Activated naive CD8-positive, alpha-beta T cell treated with anti-CD3 and anti-CD28 coated beads, Interleukin-2, amount 10 ng/mL, durations not matched to agents 7 days and 5 days (primary cell): ENCODE results near the gene LDLR. TPM values are rescaled to one million over a fixed set of nuclear protein-coding genes. Genes with fewer than 3 reads are reported as not detected.
"Not testable (repeated sequence)": the region's sequence is repeated elsewhere in the genome, so short reads cannot be mapped to it uniquely, and the experiment has no call there.

Source experiments
- ATAC-seq: fragments of 150-1000 bp; cut with Tn5 transposase; one replicate; pipeline ENCODE4 v1.10.0; 2021; ENCODE audit warnings: low read depth, moderate library complexity
- POLR2A ChIA-PET: fragments of 350-600 bp; sonication (Branson Sonifier 250); formaldehyde crosslinking; loops from one replicate; lab custom pipeline; 2021; ENCODE audit warnings: antibody characterized with exemption; lab: Charles Lee
- DNase-seq: peaks from one replicate; pipeline ENCODE4 v3.0.0; 2021
- H3K27ac Mint-ChIP-seq: one replicate; pipeline ENCODE4 v1.8.0; 2022; ENCODE audit warnings: mild to moderate bottlenecking, mixed read lengths
- H3K27me3 Mint-ChIP-seq: one replicate; pipeline ENCODE4 v1.8.0; 2022; ENCODE audit warnings: mild to moderate bottlenecking, moderate library complexity, mixed read lengths
- H3K36me3 Mint-ChIP-seq: one replicate; pipeline ENCODE4 v1.8.0; 2021; ENCODE audit warnings: mild to moderate bottlenecking, mixed read lengths
- H3K4me1 Mint-ChIP-seq: one replicate; pipeline ENCODE4 v1.8.0; 2021; ENCODE audit warnings: mixed read lengths
- H3K4me3 Mint-ChIP-seq: one replicate; pipeline ENCODE4 v1.8.0; 2022; ENCODE audit warnings: mild to moderate bottlenecking, moderate library complexity, mixed read lengths
- H3K9me3 Mint-ChIP-seq: one replicate; pipeline ENCODE4 v1.8.0; 2021; ENCODE audit warnings: mixed read lengths
- total RNA-seq, 2 experiments: library from RNA; stranded (reverse); gene quantifications; one replicate each; pipeline ENCODE4 v1.2.3, GENCODE V29; 2021

The LDLR gene
- total RNA-seq, 2 experiments from 2014 or later: 83.8 to 84.8 TPM

DNA sequence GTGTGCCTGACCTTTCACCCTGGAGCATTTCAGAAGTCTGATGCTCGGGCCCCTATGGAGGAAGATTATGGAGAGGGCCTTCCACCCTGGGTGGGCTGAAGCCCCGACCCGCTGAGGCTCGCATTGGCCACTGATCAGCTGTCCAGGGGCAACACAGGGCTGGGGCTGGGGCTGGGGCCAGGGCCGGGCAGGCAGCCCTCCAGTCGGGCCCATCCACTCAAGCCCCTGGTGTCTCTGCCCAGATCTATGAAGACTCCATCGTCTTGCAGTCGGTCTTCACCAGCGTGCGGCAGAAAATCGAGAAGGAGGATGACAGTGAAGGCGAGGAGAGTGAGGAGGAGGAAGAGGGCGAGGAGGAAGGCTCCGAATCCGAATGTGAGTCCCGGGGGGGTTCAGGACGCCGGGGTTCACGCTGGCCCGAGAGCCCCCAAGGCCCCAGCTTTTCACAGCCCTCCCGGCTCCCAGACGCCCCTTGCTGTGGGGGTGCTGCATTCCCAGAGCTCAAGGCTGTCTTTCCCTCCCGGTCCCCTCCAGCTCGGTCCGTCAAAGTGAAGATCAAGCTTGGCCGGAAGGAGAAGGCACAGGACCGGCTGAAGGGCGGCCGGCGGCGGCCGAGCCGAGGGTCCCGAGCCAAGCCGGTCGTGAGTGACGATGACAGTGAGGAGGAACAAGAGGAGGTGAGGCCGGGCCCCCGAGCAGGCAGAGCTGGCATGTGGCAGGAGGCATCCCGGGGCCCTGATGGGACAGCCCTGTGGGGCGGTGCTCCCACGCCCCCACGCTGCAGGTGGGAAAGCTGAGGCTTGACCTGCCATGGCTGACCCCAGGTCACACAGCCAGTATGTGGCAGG, 29.5 kb upstream of the LDLR start:
- ATAC-seq (no peak), DNase-seq (no peak)
- POLR2A ChIA-PET: no interaction called here
- Mint-ChIP-seq H3K4me3 (no peak overlapping the region), H3K9me3 (no peaks in the 10 kb centered on the region), H3K4me1 (no peaks in the 10 kb centered on the region), H3K27me3 (no peaks in the 10 kb centered on the region), H3K36me3 (peaks cover 3% of the 10 kb centered on the region), H3K27ac (no peak overlapping the region)

GRCh38 chr19:11061952-11062351, 27.3 kb upstream of the LDLR start:
- no peak overlapping the region for H3K27ac Mint-ChIP-seq
- H3K36me3 Mint-ChIP-seq: peaks cover 8% of the 10 kb centered on the region
- no peaks in the 10 kb centered on the region for H3K4me1 Mint-ChIP-seq
- no peaks in the 10 kb centered on the region for H3K9me3 Mint-ChIP-seq
- ATAC-seq (no peak), DNase-seq (no peak)
- H3K4me3 Mint-ChIP-seq: no peak overlapping the region
- H3K27me3 Mint-ChIP-seq: no peaks in the 10 kb centered on the region
- POLR2A ChIA-PET: no interaction called here

GRCh38 chr19:11063434-11063833, 25.8 kb upstream of the LDLR start:
- no peak overlapping the region for H3K27ac Mint-ChIP-seq
- no peak for ATAC-seq
- no peaks in the 10 kb centered on the region for H3K4me1 Mint-ChIP-seq
- POLR2A ChIA-PET: no interaction called here
- DNase-seq: no peak
- no peaks in the 10 kb centered on the region for H3K9me3 Mint-ChIP-seq
- H3K36me3 Mint-ChIP-seq: peaks cover 14% of the 10 kb centered on the region
- H3K4me3 Mint-ChIP-seq: no peak overlapping the region
- no peaks in the 10 kb centered on the region for H3K27me3 Mint-ChIP-seq

DNA sequence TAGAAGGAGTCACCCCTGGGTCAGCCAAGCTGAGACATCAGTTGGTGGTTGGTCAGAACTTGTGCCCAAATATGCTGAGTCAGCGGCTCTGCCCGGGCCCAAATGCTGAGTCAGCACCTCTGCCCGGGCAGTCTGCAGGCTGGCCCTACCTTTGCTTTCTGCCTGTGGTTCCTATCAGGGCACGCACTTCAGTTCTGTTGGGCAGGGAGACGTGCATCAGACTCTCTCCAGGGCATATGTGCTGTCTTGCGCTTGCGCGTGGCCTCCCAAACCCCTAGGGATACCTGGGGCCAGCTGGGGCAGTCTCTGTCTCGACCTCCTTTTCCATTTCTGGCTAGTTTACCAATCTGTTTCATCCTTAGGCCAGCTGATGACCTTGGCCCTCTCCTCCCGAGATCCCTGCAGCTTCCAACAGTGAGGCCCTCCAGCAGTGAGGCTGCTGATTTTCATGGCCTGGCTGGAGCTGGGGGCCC, 24.4 kb upstream of the LDLR start:
- DNase-seq (no peak), ATAC-seq (no peak)
- H3K9me3 Mint-ChIP-seq: no peaks in the 10 kb centered on the region
- POLR2A ChIA-PET: no interaction called here
- no peak overlapping the region for H3K4me3 Mint-ChIP-seq
- H3K27ac Mint-ChIP-seq: no peak overlapping the region
- no peaks in the 10 kb centered on the region for H3K4me1 Mint-ChIP-seq
- H3K27me3 Mint-ChIP-seq: no peaks in the 10 kb centered on the region
- peaks cover 17% of the 10 kb centered on the region for H3K36me3 Mint-ChIP-seq

GRCh38 chr19:11066326-11066725, 22.9 kb upstream of the LDLR start:
- Mint-ChIP-seq H3K4me3 (no peak overlapping the region), H3K27ac (no peak overlapping the region), H3K9me3 (no peaks in the 10 kb centered on the region), H3K4me1 (no peaks in the 10 kb centered on the region), H3K27me3 (no peaks in the 10 kb centered on the region), H3K36me3 (peaks cover 16% of the 10 kb centered on the region)
- DNase-seq (no peak), ATAC-seq (no peak)
- POLR2A ChIA-PET: no interaction called here

DNA sequence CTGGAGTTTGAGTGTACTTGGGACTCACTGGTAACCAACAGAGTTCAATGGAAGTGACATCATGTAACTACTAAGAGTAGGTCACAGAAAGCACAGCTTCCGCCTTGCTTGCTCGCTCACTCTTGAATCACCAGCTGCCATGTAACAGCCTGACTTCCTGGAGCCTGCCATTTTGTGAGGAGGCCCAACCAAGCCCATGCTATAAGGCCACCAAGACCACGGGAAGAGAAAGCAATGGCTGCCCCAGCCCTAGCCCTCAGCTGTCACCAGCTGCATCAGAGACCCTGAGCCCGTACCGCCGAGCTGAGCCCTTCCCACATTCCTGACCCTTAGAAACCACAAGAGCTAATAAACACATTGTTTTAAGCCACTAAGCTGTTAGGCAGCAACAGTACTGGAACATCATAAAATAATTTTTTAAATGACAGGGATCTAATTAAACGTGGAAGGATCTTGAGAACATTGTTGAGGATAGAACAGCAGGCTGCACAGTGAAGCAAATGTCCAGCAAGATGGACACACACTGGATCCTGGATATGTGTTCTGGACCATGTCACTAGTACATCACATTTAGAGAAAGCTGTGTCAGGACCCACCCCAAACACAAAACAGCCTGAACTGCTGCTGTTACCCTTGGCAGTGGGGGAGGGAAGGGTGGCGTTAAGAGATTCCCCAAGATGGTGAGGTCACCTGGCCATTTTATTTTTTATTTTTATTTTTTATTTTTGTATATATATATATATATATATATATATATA, 21.7 kb upstream of the LDLR start:
- Mint-ChIP-seq H3K4me3 (no peak overlapping the region), H3K4me1 (no peaks in the 10 kb centered on the region), H3K36me3 (peaks cover 16% of the 10 kb centered on the region), H3K9me3 (no peaks in the 10 kb centered on the region), H3K27ac (no peak overlapping the region), H3K27me3 (no peaks in the 10 kb centered on the region)
- POLR2A ChIA-PET: no interaction called here
- no peak for ATAC-seq
- no peak for DNase-seq

DNA sequence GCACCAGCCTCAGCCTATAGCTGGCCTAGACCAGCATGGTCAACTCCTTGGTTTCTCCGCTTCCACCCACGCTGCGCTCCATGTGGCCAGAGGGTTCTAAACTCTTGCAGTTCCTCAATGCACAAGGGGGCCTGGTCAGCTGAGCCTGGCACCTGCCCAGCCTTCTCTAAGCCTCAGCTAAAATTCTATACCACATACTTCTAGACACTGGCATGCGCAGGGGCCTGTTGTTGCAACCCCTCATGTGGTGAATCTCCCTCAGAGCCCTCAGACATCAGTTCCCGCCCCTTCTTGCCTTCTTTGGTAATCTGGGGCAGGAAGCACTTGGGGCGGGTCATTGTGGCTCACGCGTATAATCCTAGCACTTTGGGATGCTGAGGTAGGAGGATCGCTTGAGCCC, 19.7 kb upstream of the LDLR start:
- no peak for ATAC-seq
- Mint-ChIP-seq H3K36me3 (peaks cover 16% of the 10 kb centered on the region), H3K4me1 (peaks cover 1% of the 10 kb centered on the region), H3K27me3 (no peaks in the 10 kb centered on the region), H3K4me3 (no peak overlapping the region), H3K9me3 (no peaks in the 10 kb centered on the region), H3K27ac (no peak overlapping the region)
- POLR2A ChIA-PET: no interaction called here
- DNase-seq: no peak

GRCh38 chr19:11070123-11070522, 19.1 kb upstream of the LDLR start:
- Mint-ChIP-seq H3K4me3 (no peak overlapping the region), H3K9me3 (no peaks in the 10 kb centered on the region), H3K36me3 (peaks cover 16% of the 10 kb centered on the region), H3K27me3 (no peaks in the 10 kb centered on the region), H3K27ac (no peak overlapping the region), H3K4me1 (peaks cover 3% of the 10 kb centered on the region)
- POLR2A ChIA-PET: no interaction called here
- DNase-seq: no peak
- no peak for ATAC-seq

DNA sequence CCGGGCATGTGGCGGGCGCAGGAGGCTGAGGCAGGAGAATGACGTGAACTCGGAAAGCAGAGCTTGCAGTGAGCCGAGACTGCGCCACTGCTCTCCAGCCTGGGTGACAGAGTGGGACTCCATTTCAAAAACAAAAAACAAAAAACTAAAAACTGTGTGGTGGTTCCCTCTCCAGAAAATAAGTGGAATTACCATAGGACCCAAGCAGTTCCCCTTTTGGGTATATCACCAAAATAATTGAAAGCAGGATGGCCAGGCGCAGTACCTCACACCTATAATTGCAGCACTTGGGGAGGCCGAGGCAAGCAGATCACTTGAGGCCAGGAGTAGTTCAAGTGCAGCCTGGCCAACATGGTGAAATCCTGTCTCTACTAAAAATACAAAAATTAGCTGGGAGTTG, 15.7 kb upstream of the LDLR start:
- H3K4me3 Mint-ChIP-seq: no peak overlapping the region
- peaks cover 4% of the 10 kb centered on the region for H3K36me3 Mint-ChIP-seq
- POLR2A ChIA-PET: no interaction called here
- DNase-seq (no peak), ATAC-seq (no peak)
- no peaks in the 10 kb centered on the region for H3K27me3 Mint-ChIP-seq
- no peak overlapping the region for H3K27ac Mint-ChIP-seq
- peaks cover 3% of the 10 kb centered on the region for H3K4me1 Mint-ChIP-seq
- no peaks in the 10 kb centered on the region for H3K9me3 Mint-ChIP-seq

DNA sequence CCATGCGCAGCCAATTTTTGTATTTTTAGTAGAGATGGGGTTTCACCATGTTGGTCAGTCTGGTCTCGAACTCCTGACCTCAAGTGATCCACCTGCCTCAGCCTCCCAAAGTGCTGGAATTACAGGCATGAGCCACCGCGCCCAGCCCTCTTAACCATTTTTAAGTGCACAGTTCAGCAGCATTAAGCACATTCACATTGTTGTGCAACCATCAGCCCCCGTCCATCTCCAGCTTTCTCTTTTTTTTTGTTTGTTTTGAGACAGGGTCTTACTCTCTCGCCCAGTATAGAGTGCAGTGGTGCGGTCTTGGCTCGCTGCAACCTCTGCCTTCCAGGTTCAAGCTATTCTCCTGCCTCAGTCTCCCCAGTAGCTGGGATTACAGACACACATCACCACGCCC, 12.5 kb upstream of the LDLR start:
- H3K4me3 Mint-ChIP-seq, H3K27me3 Mint-ChIP-seq, ATAC-seq, H3K4me1 Mint-ChIP-seq, H3K9me3 Mint-ChIP-seq, DNase-seq, H3K36me3 Mint-ChIP-seq, H3K27ac Mint-ChIP-seq, POLR2A ChIA-PET: not testable (repeated sequence)

GRCh38 chr19:11078893-11079292, 10.4 kb upstream of the LDLR start:
- no peak for DNase-seq
- no peak for ATAC-seq
- Mint-ChIP-seq H3K36me3 (no peaks in the 10 kb centered on the region), H3K27ac (no peak overlapping the region), H3K4me1 (peaks cover 3% of the 10 kb centered on the region), H3K4me3 (no peak overlapping the region), H3K27me3 (no peaks in the 10 kb centered on the region), H3K9me3 (no peaks in the 10 kb centered on the region)
- POLR2A ChIA-PET: interaction anchor here (1.1 kb wide), 1 partner anchor 9 kb away, joined by 3 read pairs; no protein-coding TSS in a partner anchor

- H3K4me1 Mint-ChIP-seq: peaks cover 3% of the 10 kb centered on the region
- ATAC-seq (no peak), DNase-seq (no peak)
- H3K9me3 Mint-ChIP-seq: no peaks in the 10 kb centered on the region
- POLR2A ChIA-PET: interaction anchor here (1.1 kb wide), 1 partner anchor 8 kb away, joined by 3 read pairs; no protein-coding TSS in a partner anchor
- no peaks in the 10 kb centered on the region for H3K36me3 Mint-ChIP-seq
- no peaks in the 10 kb centered on the region for H3K27me3 Mint-ChIP-seq
- no peak overlapping the region for H3K4me3 Mint-ChIP-seq
- no peak overlapping the region for H3K27ac Mint-ChIP-seq
Measured at GRCh38 chr19:11079999-11080398, 9.3 kb upstream of the LDLR start.

DNA sequence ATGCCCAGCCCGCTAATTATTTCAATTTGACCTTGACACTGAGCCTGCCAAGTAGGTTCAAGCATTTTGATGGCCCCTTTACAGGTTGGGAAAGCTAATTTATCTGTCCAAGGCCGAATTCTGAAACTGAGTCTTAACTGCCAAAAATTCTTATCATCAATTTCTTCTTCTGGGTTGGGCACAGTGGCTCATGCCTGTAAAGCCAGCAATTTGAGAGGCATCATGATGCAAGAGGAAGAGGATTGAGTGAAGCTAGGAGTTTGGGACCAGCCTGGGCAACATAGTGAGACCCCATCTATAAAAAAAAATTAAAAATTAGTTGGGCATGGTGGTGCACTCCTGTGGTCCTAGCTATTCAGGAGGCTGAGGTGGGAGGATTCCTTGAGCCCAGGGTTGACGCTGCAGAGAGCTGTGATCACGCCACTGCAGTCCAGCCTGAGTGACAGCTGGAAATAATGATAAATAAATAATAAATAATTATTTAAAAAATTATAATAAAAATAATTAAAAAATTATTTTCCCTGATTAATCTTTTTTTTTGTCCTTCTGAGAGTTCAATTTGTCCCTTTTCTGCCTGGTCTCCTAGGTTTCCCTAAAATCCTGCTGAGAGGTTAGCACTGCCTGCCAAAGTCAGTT, 1.3 kb upstream of the LDLR start:
- no peak for ATAC-seq
- Mint-ChIP-seq H3K27me3 (no peaks in the 10 kb centered on the region), H3K36me3 (peaks cover 16% of the 10 kb centered on the region), H3K27ac (peak overlapping the region; percentile 99), H3K9me3 (no peaks in the 10 kb centered on the region), H3K4me3 (peak overlapping the region; percentile 94), H3K4me1 (peaks cover 21% of the 10 kb centered on the region)
- no peak for DNase-seq
- POLR2A ChIA-PET: interaction anchor here (0.5 to 2.7 kb wide), 8 partner anchors 8 to 293 kb away, joined by 3 to 14 read pairs (median 6); partner anchors contain the start of gene SPC24
